HG03280 (cell line): Measurements from ENCODE around the gene RLBP1.

Experiments used
- ATAC-seq: cut with Tn5 transposase; IDR thresholded peaks from one replicate; pipeline ENCODE4 v1.9.1; 2021; ENCODE audit warnings: mild to moderate bottlenecking, moderate library complexity; ENCODE audit not compliant: unreplicated experiment

RLBP1 gene

DNA sequence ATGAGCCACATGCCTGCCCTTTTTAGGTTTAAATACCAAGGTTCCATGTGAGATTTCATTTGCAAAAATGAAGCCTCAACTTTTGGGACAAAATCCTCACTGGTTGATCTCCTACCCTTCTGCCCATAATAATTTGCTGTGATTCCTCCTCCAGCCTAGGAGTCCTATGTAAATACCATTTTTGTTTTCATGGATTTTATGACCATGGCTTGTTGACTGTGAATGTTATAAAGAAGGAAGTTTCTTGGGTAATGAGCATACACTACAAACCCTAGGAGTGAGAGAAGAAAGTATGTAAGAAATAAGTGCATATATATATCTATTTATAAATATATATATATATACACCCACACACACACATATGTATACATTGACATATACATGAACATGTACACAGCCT, 13.1 kb downstream of the RLBP1 start:
- ATAC-seq = no peak

- peak; percentile 86 for ATAC-seq
These were observed 14.5 kb downstream of the RLBP1 start for GRCh38 chr15:89206908-89207331.

GRCh38 chr15:89205991-89206585, 15.3 kb downstream of the RLBP1 start:
- no peak for ATAC-seq

DNA sequence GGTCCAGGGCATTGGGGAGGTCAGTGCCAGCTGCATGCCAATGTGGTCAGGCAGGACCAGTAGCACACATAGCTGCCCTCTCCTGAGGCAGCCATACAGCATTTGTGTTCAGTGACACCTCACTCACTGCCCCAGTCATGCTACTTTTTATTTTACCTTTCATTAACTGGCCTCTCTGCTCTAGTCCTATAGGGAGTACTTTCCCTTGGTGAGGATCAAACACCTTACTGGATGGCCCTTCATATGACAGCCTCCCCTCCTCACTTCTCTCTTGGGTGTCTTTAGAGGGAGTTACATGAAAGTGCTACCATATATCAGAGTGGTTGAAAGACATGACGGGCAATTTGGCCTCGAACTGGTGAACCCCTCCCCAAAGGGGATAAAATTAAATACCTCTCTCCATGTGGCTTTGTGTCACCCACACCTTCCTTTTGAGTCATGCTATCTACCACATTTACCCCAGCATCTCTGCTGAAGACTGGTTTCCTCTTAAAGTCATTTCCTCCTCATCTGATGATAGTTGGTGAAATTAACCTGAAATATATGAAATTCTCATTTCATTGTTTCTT, 17.6 kb downstream of the RLBP1 start:
- no peak for ATAC-seq

DNA sequence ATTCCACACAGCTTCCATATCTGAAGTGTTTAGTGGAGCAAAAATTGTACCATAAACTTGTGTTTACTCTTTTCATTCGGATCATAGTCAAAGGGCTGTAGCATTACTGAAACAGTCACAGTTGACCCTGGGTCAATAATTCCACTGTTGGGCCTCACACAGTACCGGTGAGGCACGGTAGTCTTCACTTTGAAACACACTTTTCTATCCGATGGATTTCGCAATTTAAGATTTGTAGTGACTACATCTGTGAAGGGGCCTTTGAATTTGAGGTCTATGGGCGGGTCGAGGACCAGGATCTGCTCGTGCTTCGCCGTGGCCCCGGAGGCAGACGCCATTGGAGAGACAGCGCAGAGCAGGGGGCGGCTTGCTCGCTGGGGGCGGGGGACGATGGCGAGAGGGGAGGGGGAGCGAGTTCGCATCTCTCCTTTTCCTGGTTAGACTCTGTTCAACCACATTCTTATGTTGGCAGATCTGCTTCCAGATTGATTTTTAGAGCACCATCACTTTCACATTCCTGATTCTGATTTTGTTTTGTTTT, 19.8 kb downstream of the RLBP1 start:
- no peak for ATAC-seq

- no peak for ATAC-seq
These were observed 21.2 kb downstream of the RLBP1 start for GRCh38 chr15:89200182-89200581.

DNA sequence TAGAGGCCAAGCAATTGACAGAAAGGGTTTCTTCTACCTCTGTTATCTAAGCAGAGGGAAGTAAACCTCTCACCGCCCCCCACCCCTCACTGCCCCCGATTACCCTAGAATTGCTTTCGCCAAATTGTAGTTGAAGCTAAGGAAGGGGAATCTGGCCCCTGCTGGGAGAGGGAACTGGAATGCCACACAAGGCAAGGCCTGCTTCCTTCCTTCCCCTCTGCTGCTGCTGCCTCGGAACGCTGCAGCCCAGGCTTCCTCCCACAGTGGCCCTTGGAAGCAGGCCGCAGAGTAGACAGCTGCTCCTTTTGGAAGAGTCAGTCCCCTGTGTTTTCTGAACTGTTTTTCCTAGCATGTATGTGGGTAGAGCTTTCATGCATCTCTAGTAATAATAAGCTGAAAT, 21.6 kb downstream of the RLBP1 start:
- ATAC-seq = no peak

GRCh38 chr15:89198934-89199333, 22.4 kb downstream of the RLBP1 start:
- no peak for ATAC-seq

GRCh38 chr15:89198196-89198595, 23.2 kb downstream of the RLBP1 start:
- ATAC-seq = no peak

DNA sequence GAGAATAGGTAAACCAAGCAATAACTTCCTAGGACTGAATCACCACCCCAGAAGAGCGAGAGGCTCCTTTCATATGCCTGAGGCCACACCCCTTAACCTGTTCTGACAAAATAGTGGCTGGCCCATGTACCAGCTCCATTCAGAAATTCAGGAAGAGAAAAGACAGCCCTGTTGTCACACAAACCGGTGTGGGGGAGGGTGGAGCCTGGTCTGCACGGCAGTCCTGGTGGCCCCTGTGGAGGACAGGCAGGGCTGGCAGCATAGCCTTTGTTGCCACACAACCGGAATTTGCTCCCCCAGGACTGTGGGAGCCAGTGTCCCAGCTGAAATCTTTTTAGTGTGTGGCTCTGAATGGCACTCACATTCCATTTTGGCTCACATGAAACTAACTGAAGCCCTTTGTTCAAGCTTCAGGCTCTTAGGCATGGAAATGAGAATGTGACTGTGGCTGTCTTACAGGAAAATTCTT, 23.8 kb downstream of the RLBP1 start:
- no peak for ATAC-seq

GRCh38 chr15:89196994-89197393, 24.4 kb downstream of the RLBP1 start:
- no peak for ATAC-seq

DNA sequence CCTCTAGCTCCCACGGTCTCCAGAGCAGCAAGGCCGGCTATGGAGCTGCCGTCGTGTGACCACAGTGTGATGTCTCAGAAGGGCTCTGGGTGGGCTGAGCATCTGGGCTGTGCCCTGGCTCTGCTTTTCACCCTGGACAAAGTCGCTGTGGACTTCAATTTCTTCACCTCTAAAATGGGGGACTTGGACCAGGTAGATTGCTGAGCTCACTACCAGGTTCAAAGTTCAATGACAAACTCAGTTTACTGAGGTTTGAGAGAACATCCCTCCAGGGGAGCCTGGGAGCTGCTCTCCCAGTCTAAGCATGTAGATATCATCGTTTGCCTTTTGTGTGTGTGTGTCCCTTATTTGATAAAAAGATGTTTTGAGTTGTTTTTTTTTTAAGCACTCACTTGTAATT, 25.1 kb downstream of the RLBP1 start:
- no peak for ATAC-seq

DNA sequence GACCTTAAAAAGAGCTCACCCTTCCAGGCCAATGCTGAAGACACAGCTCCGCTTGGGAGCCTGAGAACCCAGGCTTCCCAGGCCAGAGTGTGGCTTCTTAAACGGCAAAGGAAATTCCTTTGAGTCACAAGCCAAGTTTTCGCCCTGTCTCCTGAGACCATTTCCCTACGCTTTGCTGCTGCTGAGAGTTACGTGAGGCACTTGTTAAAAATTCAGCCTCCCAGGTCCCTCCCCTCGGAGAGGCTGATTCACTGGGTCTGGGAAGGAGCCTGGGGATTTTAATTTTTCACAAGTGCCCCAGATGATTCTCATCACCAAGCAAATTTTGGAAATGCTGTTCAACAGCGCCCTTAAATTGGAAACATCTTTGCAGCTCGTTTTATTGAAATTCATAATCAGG, 25.5 kb downstream of the RLBP1 start:
- ATAC-seq = no peak

DNA sequence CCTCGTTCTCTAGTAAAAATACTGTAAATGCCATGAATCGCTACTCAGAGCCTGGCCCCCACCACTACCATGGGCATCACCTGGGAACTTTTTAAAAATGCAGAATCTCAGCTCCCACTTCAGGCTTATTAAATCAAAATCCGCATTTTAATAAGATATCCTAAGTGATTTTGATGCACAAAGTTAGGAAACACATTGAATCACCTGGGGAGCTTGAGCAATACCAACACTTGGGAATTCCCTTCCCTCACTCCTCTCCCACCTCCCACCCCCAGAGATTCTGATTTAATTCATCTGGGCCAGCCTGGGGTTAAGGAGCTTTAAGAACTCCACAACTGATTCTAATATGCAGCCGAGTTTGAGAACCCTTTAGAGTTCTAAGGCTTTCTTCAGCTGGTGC, 26.8 kb downstream of the RLBP1 start:
- ATAC-seq = no peak

DNA sequence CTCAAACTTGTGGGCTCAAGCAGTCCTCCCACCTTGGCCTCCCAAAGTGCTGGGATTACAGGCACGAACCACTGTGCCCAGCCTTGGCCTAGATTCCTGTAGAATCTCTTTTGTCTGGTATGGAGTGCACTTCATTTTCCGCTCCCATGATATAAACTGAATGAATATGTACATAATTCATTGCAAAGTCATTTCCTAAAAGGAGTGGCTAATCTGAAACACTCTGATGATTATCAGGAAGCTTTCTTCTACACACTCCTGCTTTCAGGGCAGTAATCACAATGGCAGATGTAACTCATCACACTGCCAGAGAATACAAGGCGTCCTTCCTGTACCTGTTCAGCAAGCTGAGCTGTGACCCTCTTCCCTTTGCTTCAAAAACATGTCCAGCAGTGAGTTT, 28.6 kb downstream of the RLBP1 start:
- no peak for ATAC-seq

- no peak for ATAC-seq
These were observed 29.2 kb downstream of the RLBP1 start for GRCh38 chr15:89192136-89192535.

DNA sequence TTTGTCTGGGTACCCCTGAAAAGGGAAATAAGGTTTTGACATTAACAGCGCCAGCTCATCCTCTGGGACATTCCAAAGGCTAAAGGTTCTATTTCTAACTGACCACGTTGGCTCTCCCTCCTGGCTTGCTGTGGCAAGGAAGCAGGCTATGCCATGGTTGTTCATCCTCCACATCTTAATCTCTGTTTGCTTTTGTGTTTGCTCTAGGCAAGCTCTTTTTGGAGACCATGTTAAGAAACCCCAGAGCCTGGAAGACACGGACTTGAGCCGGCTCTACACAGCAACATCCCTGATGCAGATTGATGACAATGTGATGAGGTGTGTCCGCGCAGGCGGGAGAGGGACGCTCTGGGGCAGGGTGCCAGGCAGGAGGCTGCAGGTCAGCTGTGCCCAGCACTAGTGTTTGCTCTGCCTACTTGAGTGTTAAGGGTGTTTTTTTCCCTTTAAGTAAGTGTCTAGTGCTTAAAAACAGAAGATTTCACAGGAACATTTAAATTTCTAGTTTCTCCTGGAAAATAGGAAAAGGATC, 33.3 kb downstream of the RLBP1 start:
- no peak for ATAC-seq

DNA sequence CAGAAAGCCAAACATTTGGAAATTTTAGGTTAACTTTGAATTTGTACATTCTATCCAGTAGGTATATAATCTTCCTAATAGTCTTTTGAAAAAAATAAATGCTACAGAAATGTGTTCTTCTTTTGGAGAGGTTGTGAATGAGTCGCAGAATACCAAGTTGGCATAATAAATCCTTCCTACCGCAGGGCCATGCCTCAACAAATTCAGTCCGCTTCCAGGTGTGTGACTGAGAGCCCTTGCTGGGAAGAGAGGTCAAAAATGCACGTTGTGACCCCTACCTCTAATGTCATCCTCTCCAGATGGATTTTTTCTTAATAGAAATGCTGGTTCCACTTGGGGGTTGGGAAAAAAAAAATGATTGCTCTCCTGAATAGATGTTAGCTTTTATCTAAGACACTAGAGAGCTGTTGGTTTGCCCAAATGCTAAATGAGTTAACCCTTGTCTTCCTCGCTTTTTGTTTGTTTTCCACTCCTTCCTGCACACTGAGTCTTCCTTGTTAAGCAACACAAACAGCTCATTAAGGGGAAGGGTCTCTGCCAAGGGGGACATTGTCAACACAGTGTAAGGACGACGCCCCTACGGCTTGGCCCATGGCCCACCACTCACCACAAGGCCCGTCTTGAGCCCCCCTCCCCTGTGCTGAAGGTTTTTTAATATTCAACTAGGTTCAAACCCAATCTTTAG, 33.9 kb downstream of the RLBP1 start:
- ATAC-seq = no peak

GRCh38 chr15:89186803-89187202, 34.6 kb downstream of the RLBP1 start:
- no peak for ATAC-seq

- ATAC-seq = no peak
These were observed 36.4 kb downstream of the RLBP1 start for GRCh38 chr15:89184886-89185526.

DNA sequence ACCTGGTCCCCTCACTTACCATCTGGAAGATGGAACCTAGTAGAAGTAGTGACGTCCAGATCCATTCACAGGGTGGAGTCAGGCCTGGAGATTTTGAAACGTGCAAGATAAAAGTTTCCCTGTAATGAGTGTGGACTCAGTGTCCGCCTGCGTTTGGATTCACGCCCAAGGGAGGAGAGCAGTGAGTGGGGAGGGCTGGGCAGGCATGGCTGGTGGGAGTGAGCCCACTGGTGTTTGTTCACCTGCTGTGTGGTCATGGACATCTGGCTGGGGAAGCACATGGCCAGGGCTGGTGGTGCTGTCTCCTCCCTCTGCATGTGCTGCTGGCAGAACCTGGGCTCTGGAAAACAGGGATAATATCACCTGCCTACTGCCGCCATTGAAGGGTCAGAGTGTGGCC, 37.0 kb downstream of the RLBP1 start:
- ATAC-seq = no peak
